Measurements from ENCODE around the gene PLCB4. TPM values are rescaled to one million over a fixed set of nuclear protein-coding genes. Genes with fewer than 3 reads are reported as not detected.
A peak's percentile ranks its signal among the peaks of the same experiment; 100 is the strongest.

The PLCB4 gene
- polyA plus RNA-seq, 10 donors, result 3.9 to 6.5 (median 5.3) TPM

DNA sequence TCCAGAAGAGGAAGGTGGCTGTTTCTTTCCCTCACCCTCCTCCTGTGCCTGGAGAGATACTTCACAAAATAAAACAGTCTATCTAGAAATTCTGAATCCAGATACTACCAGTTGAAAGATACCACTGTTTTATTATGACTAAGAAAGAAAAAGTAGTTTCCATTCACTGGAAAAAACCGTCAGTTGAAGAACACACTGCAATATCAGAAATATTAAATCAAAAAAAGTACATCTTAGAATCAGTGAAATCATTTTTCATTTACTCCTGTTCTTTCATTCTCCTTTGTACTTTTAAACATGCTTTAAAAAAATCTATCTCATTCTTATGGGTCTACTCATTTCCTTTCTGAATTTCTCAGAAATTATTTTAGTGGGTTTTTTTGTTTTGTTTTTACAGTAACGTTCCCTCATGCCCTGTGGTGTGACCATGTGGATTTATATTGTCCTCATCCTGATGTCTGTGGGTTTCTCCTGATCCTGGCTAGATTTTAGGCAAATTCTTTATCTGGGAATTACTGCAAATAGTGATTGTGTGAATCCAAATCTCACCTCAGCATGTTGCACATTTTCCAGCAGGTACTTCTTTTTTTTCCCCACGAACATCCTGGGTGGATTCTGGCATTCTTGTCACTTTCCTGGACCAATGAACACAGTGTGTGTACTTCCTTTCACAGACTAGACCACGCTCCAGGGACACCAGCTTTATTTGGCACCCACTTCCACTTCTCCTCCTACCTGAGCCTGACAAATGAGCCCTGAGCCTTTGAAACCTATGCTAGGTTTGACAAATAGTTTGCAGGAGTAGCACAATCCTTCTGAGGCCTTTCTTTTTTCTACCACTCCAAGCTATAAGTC lies 331.5 kb downstream of the PLCB4 start:
- no peak for DNase-seq

DNA sequence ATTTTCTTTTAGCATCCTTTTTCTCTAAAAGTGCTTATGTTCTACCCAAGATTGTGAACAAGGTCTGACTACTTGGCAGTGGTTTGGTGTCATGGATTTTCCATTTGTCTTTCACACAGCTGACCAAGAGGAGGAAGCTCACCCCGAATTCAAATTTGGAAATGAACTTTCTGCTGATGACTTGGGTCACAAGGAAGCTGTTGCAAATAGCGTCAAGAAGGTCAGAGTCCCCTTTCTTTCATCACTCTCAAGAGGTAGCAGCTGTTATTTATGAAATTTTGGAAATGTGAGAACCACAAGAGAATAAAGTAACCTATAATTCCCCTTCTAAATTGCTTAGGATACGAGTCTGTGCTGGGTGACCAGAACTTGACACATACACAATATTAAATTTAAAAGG lies 332.5 kb downstream of the PLCB4 start:
- DNase-seq, result peak in 1 of 3 donors; percentile 8

DNA sequence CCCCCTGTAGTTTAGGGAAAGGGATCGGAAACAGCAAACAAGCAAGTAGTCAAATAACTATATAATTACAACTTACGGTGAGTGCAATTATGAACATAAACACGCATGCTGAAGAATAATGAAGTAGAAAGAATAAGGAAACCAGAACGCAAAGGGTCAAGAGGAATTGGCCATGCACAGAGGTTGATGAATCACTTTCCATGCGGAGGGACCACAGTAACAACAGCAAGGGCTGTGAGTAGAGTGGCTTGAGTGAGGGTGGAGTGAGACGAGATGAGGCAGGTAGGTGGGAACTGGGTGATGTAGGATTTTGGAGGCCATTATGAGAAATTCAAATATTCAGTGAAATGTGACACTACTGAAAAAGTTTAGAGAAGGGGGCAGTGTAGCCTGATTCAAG lies 333.3 kb downstream of the PLCB4 start:
- no peak for DNase-seq

DNA sequence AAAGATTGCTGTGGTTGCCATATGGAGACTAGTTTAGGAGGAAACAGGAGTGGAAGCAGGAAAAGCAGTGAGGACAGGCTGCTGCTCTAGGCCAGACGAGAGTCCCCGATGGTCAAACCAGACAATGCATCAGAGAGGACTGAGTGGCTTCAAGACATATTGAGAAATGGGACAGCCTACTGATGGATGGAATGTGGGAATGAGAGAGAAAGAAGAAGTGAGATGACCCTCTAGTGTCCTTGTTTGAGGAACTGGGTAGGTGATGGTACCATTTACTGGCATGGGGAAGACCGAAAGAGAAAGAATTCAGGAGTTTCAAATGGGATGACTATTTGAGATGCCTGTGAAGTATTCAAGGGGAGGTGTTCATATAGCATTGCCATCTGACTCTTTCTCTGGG lies 333.7 kb downstream of the PLCB4 start:
- DNase-seq, result no peak

DNA sequence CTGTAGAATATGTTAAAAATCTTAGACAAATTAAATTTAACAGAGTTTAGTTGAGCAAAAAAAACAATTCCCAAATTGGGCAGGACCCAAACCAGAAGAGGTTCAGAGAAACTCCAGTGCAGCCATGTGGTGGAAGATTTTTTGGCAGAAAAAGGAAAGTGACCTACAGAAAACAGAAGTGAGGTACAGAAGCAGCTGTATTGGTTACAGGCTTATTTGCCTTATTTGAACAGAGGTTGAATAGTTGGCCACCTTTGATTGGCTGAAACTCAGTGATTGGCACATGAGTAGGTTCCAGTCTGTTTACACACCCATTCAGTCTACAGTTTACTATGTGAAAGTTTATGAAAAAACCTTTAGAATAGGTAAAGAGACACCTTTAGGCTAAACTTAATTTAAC lies 334.6 kb downstream of the PLCB4 start:
- no peak for DNase-seq

DNA sequence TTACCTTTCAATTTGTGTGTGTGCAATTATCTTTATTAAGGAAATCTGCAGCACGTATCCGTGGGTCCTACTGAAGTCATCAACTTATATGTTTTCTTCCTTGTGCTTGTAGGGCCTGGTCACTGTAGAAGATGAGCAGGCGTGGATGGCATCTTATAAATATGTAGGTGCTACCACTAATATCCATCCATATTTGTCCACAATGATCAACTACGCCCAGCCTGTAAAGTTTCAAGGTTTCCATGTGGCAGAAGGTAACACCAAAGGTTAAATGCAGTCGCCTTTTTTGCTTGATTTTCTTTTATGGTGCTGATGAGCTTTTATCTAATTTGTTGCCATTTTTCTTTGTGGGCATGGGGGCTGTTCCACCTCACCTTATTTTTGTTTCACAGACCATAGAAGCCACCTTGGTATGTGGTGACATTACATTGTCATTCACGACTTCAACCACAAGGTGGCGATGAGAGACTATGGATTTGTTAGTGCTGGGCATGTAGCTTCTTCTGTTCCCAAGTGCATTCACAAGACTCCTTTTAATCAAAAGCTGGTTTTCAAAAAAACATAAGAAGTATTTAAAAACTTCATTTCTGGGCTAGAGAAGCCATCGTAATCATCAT lies 339.0 kb downstream of the PLCB4 start:
- peak; percentile 54 to 73 (median 62) for DNase-seq

DNA sequence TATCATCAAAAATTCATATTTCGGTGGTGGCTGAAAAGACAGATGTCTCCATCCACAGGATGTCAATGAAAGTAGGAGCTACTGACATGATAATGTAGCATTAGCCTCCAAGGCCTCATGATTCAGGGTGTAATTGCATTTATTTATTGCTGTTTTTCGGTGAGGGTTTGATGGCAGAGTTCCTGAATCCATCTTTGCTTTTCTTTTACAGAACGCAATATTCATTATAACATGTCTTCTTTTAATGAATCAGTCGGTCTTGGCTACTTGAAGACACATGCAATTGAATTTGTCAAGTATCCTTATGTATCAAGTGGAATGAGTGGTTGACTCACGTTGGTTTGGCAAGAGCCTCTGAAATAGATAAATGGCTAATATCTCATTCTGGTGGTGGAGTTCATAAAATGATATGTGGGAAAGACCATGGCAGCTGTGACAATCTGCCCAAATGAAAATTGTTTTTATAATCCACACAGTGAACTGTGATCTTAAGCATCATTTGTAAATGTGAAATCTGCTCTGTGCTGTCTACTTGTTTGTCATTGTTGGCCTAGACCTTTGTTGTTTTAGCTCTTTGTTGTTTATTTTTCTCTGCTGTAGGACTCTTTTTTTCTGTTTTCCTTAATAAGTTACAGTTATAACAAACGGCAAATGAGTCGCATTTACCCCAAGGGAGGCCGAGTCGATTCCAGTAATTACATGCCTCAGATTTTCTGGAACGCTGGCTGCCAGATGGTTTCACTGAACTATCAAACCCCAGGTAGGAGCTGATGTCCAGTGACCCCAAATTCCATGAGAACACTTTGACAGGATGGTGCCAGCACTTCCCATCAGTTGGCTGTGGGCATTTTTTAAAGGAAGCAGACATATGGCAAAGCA lies 339.8 kb downstream of the PLCB4 start:
- DNase-seq, result peak in 1 of 3 donors; percentile 56

DNA sequence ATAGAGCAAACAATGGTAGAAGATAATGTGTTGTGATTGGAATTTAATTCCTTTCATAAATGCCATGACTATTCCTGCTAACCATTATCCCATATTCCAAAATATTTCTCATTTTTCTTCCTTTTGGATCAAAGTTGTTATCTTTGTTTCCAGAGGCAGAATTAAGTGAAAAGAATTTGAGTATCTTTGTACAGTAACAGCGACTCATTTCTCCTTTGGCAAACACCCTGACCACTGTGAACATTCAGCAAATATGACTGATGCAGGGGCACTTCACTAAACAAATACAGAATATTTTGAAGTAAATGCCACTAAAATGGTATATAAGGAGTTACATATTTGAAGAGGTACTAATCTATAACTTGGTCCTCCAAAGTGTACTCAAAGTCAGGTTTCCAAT lies 340.5 kb downstream of the PLCB4 start:
- peak in 1 of 3 donors; percentile 54 for DNase-seq

DNA sequence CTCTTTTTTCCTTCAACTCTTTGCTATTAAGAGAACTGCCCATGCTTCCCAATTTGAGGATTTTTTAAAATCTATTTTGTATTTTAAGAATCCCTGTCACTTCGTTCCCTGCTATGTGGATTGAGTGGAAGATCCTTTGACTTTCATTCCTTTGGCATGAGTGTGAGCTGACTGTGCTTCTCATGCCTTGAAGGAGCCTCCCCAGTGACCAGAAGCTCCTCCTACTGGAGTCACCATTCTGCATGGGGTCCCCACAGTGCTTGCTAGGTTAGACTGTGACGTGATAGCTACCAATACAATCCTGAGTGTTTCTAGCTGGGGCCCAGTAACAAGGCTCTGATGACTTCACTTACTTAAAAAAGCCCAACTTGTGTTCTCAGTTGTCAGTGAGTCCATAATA lies 341.1 kb downstream of the PLCB4 start:
- DNase-seq, result peak in 1 of 3 donors; percentile 67

DNA sequence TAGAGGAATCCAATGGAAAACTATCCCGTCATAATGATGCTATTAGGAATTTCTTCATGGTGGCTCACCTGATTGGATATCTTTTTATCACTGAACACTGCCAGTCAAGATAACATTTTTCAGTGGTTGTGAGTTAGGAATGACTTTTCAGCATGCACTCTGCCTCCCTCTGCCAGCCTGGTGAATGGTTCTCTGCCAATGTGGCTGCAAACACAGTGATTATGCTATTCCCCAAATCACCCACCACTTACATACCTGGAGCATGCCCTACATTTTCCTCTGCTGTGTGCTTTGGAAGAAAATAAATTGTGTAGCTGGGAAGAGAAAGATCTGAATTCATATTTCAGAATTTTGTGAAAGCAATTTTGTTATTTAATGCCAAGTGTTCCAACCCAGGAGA lies 342.9 kb downstream of the PLCB4 start:
- DNase-seq, result no peak

DNA sequence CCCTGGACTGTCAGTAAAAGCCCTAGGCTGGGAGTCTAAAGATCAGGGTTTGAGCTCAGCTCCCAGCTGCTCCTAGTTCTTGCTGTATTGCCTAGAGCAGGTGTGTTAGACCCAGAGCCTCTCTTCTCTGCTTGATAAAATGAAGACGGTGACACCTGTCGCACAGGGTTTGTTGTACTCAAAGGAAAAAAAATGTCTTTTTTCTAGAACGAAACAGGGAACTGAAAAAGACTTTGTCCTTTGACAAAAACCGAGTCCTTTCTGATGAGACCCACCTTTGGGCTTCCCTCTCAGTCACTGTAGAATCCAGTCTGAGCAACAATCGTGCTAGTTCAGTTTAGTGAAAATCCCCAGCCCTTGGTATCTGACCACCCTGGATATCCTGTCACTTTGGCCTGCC lies 343.4 kb downstream of the PLCB4 start:
- DNase-seq, result no peak

DNA sequence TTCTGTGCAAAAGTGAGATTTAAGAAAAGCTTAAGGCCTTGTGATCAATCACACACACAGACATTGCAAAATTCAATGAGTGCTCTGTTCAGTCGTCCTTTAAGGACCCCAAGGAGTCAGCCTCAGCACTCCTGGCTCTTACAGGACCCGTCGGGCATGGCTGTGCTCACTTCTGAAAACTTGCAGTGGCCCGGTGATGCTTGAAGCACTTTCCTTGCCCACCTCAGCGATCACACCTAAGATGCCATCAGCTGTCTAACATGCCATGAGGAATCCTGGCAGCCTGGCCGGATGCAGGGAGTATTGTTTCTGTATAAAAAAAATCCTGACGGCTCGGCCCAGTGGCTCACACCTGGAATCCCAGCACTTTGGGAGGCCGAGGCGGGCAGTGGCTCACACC lies 344.1 kb downstream of the PLCB4 start:
- no peak for DNase-seq

DNA sequence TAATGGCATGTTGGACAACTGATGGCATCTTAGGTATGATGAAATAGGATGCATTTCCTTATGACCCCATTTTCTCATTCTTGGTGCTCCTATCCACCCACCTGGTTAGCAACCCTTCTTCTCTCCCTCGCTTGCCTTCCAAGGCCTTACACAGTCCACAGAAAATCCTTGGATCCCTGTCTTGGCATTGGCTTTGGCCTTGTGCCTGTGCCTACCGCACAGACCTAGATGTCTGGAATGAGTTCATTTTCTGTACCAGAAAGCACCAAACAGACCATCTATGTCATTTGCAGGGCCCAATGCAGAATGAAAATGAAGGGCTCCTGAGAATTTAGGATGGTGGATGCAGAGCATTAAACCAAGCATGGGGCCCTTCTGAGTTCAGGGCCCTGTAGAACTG lies 346.5 kb downstream of the PLCB4 start:
- no peak for DNase-seq

DNA sequence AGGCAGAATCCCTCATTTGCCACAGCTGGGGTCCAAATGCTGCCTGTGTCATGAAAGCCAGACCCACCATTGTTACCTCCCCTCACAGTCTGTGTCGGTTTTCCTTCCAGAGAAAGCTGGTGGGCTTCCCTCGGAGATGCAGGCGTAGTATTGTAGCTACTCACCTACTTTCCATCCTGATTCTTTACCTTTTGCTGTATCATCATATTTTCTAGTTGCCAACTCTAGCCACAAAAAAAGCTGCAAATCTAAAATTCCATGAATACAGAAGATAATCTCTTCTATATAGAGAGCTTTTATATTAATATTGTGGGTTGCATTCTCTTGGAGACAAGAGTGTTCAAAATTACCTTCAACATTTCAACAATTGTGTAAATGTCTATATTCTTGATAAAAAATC lies 347.5 kb downstream of the PLCB4 start:
- no peak for DNase-seq

DNA sequence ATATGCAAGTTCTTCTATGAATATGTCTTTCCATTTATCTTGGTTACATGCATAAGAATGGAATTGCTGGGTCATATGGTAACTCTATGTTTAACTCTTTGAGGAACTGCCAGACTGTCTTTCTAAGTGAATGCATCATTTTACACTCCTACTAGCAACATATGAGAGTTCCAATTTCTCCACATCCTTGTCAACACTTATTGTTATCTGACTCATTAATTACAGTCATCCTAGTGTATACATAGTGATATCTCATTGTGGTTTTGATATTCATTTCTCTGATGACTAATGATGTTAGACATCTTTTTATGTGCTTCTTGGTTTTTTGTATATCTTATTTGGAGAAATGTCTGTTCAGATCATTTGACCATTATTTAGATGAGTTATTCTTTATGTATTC lies 348.8 kb downstream of the PLCB4 start:
- DNase-seq, result peak in 1 of 3 donors; percentile 40

DNA sequence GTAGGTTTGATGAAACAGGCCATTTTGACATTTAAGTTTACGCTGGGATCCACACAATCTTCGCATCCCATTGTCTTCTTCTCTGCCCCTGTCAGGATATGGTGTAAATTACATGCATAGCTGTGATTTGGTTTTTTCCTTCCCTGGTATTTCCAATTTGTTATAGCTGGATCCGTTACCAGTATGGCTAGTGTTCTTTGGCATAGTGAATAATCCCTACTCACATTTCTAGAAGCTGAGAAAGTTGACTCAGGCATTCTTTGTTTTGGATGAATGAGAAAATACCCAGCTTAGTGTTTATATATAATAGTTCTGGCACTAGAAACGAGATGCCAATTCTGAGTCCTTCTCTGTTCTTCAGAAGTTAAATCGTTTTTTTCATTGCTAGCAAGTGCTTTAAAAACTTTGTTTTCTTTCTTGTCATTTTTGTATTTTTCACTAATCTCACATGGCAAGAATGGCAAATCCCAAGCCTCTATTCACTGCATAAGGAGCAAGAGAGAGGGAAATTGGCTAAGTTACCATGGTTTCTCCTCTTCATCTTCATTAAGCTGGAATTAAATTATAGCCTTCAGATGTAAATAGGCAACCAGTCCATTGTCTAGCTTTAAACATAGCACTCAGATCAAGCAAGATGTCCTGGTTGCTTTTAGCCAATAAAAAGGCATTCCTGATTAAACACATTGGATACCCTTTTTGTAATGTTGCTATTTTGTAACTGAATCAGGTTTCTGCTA lies 353.6 kb downstream of the PLCB4 start:
- no peak for DNase-seq

DNA sequence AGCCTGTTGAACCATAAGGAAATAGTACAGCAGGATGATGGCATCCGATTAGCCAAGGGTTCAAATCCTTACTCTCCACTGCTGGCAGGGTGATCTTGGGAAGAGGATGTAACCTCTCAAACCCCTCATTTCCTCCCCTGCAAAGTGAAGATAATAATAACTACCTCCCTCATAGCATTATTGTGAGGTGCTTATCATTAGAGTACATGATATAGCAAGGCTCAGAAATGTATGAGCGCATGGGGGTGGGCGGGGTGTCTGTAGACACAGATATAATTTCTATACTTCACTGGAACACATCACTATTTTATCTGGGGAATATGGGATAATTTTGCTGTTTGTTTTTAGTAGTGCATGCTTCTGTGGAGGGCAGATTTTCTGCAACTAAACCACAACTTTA lies 355.7 kb downstream of the PLCB4 start:
- DNase-seq, result no peak

DNA sequence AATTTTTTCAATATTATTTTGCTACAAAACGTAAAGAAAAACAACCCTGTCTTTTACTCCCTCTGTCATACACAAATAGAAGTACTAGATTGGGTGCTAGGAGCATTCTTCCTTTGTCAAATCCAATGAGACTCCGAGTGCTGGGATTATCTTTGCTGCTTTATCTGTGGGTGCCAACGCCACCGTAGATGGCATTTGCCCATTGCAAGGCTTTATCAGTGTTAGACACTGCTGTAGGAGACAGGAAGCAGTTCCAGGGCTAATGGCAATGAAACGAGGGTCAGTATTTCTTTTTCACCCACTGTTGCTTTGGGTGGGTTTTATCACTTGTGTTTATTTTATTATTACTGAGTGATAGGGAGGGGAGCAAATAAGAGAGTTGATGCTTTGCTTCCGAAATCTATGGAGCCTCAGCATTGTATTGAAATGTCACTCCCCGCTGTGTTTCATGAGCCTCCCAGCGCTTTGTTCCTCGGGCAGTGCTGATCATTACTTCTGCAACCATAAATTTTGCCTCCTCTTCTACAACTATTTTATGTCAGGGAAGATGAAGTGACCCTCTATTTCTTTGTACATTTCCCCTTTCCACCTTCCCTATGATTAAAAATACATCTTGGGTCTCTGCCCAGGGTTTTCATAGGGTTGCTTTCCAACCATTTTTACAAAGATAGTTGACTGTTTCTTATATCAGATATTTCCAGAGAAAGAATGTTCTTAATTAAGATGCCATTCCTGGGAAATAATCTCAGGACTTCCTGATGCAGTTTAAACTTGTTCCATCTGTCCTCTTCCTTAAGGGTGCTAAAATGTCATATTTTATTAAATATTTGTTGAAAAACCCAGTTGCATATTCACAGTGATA lies 358.8 kb downstream of the PLCB4 start:
- peak in 1 of 3 donors; percentile 11 for DNase-seq

DNA sequence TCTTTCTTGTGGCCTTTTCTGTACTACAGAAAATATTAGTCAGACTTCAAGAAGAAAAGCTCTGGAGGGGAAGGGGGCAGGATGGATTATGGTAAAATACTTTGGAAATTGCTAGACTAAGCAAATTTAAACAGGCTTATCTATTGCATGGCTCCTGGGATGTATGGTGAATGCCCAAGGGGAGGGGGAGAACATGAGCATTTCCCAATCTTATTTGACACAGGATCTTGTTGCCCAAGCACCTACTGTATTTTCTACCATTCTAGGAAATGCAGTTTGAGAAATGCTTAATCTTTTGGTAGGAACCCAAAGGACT lies 359.4 kb downstream of the PLCB4 start:
- DNase-seq, result no peak

DNA sequence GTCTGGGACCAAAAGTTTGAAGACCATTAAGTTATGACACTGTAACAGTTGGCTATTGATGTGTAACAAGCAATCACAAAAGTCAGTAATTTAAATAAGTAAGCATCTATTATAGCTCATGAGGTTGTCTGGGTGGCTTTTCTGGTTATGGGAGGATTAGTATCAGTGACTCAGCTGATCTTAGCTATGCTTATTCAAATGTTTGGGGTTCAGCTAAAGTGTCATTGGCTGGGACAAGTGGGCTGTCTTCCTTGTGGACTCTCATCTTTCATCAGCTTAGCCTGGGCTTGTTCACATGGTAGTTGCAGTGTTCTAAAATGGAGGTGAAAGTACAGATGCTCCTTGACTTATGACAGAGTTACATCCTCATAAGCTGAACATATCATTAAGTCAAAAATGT lies 370.9 kb downstream of the PLCB4 start:
- no peak for DNase-seq

DNA sequence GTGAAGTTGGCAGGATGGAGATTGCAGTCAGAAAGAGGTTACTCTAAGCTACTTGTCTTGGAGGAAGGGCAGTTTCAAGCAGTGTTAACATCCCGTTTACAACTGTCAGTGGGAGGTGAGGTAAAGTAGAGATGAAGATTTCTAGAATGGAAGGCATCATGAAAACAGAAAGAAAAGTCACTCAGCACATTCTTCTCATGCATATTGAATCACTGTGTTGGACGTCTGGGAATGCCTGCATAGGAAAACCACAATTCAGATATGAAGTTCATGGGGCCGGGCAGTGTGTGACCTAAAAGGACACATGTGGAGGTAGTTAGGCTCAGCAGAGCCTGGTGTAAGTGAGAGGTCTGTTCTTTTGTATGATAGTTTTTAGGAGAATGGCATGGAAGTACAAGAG lies 372.0 kb downstream of the PLCB4 start:
- DNase-seq, result no peak
